Hematopoietic multipotent progenitor cell treated with erythropoietin and hydrocortisone succinate and interleukin-3 and kit ligand, for 17 days (in vitro differentiated cells): ENCODE measurements around the gene MAD1L1.

Experiments used
- DNase-seq: peaks from one replicate; pipeline ENCODE4 v3.0.0-alpha.2; 2015; ENCODE audit warnings: low spot score

Gene MAD1L1

DNA sequence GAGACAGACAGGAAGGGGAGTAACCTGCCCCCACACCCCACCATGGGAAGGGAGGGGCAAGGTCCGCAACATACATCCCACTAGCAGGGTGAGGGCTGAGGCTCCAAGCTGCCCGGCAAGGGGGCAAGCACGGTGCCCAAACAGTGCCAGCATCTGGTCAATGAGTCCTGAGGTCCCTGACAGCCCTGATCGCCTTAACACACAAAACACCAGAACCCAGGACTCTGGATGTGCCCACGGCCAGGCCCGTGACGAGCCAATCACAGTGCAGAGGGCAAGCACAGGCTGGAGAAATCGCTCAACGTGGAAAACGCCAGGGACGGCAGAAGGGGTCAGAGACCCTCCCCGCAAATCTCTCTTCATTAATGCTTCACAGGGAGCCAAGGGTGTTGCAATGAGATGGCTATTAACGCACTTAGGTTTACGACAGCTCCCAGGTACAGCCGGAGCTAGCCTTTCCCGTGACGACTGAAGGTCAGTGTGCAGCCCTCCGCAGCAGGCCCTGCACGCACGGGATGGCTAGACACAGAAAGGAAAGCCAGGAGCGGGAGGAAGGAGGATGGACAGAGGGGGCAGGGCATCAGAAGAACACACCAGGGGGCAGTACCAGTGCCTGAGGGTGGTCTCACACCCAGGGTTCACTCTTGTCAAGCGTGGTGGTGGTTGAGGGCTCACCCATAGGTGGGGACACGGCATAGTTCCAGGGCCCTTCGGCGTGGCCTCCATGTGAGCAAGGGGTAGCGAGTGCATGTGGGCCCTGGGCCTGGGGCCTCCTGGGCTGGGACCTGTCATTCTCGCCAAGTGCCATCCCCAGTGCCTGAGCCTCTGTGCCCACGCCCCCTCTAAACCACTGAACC, 220.5 kb downstream of the MAD1L1 start:
- DNase-seq = no peak

GRCh38 chr7:2011266-2012043, 221.3 kb downstream of the MAD1L1 start:
- no peak for DNase-seq

DNA sequence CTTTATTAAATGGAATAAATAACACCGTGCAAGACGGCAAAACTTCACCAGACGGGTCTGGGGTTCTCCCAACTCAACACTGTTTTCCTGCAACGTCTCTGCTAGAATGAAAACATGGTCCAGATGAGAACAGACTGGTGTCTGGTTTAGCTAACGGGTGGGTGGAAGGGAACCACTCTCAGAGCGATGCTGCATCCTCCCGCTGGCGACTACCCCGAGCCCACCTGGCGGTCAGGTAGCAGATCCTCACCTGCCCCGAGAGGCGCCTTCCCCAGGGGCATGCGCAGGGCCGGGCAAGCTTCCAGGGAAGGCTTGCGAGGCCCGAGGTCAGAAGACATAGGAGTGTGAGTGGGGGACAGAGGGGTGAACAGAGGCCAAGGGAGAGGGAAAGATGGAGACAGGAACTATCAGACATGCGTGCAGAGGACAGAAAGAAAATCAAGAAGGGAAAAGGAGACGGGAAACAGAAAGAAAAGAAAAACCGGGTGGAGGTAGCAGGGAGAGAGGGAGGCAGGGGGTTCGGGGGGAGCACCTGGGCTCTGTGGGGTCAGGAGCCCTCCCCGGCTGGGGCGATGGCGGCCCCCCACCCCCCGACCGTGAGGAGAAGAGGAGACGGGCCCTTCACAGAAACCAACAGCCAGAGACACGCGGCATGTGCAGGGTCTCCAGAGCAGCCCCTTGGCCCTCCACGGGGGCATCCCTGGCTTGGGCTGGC, 222.0 kb downstream of the MAD1L1 start:
- no peak for DNase-seq

- no peak for DNase-seq
Observed at GRCh38 chr7:2010101-2010500, 222.6 kb downstream of the MAD1L1 start.

DNA sequence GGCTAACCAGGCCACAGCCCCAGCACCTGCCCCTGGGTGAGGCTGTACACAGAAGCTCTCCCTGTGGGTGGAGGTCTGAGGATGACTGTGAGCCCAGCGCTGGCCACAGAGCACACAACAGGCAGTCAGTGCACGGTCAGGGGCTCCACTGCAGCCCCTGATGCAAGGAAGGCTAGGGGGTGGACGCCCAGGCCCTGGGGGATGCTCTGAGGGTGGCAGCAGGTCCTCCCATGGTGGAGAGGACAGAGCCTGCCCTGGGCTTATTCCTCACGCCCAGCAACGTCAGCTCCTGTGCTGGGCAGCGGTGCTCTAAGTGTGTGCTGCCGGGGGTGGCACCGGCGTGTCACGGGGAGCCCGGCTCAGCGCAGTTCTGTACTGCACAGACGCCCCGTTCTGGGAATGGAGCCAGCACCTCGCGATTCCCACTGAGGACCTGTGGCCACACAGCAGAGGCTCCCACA, 223.2 kb downstream of the MAD1L1 start:
- DNase-seq = no peak

- DNase-seq = no peak
Observed at GRCh38 chr7:2008936-2009540, 223.7 kb downstream of the MAD1L1 start.

GRCh38 chr7:2008101-2008935, 224.4 kb downstream of the MAD1L1 start:
- DNase-seq = no peak

DNA sequence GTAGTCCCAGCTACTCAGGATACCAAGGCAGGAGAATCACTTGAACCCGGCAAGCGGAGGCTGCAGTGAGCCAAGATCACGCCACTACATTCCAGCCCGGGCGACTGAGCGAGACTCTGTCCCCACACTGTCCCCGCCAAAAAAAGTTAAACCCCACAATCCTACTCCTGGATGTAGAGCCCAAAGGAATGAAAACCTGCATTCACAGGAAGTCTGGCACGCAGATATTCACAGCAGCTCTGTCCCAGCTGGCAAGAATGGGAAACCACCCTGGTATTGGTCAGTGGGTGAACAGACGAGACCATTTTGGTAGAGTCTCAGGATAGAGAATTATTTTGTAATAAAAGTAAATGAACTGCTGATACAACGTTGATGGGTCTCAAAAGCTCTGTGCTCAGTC, 225.2 kb downstream of the MAD1L1 start:
- no peak for DNase-seq

DNA sequence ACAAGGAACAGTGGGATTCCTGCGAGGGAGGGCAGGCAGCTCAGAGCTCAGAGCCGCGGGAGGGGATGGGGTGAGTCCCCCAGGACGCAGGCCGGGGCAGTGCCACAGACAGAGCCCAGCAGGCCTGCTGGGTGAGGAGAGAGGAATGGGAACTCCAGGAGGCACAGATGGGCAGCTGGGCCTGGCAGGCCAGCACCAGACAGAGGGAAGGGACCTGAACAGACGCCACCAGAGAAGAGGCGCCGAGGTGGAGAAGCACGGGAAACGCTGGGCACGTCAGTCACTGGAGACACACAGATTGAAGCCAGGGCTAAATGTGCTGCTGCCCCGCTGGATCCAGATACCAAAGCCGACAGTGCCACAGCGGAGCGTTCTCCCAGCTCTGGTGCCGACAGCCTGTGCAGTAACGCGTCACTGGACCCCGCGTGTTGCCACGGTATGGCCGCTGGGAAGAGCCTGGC, 225.8 kb downstream of the MAD1L1 start:
- no peak for DNase-seq

- no peak for DNase-seq
Observed at GRCh38 chr7:2006231-2006771, 226.4 kb downstream of the MAD1L1 start.

- no peak for DNase-seq
Observed at GRCh38 chr7:2005786-2006185, 227.0 kb downstream of the MAD1L1 start.

GRCh38 chr7:2004841-2005725, 227.7 kb downstream of the MAD1L1 start:
- DNase-seq = no peak

- DNase-seq = no peak
Observed at GRCh38 chr7:2003931-2004812, 228.6 kb downstream of the MAD1L1 start.

- no peak for DNase-seq
Observed at GRCh38 chr7:2003451-2003930, 229.3 kb downstream of the MAD1L1 start.

- no peak for DNase-seq
Observed at GRCh38 chr7:2002561-2003450, 229.9 kb downstream of the MAD1L1 start.

- DNase-seq = no peak
Observed at GRCh38 chr7:2001601-2002442, 230.9 kb downstream of the MAD1L1 start.
